GM19035 (cell line): ENCODE measurements around the gene EPB41L1.
"Not testable (repeated sequence)": the region's sequence is repeated elsewhere in the genome, so short reads cannot be mapped to it uniquely, and the experiment has no call there.

Experiments
- ATAC-seq: cut with Tn5 transposase; IDR thresholded peaks from one replicate; pipeline ENCODE4 v1.9.1; 2021; ENCODE audit not compliant: unreplicated experiment

EPB41L1 gene

DNA sequence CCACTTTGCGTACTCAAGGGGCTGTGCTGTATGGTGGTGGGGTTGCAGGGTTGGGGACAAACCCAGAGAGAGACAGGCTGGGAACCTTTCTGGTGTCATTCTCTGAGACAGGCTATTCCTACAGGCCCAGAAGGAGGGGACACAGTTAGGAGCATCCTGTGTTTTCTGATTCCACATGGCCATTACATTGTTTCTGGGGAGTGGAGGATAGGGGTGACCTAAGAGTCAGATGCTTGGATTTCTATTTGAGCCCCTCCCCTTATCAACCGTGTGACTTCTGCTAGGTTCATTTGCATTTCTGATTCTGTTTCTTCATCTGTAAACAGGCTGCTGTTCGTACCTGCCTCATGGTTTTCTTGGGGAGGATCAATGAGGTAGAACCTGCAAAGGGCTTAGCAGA, 29.4 kb upstream of the EPB41L1 start:
- no peak for ATAC-seq

DNA sequence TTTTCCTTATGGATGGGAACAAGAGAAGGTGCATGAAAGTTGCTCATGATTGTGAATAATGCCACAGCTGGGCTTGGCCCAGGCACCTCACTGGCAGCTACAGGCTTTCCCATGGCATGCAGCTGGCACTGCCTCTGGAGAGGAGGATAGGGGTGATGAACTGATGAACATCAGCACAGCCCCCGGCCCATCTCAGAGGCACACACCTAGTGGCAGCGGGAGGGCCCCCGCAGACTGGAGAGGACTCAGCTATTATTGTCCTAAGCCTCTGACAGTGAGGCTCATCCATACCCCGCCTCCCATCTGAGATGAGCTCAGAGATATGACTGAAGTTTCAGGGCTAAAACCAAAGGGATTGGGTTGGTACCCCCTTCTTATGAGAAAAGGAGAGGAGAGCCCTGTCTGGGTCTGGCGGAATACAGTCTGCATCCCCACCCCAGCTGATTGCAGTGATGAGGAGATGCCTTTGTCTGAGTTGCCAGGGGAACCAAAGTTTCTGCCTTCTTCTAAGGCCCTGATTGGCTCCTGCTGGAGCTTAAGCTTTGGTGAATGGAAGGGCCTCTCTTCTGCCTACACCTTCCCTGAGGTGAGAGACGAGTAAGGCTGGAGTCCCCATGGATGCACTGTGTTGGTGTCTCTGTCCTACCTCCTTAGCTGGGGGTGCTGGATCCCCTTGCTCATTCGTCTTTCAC, 27.6 kb upstream of the EPB41L1 start:
- ATAC-seq = no peak

DNA sequence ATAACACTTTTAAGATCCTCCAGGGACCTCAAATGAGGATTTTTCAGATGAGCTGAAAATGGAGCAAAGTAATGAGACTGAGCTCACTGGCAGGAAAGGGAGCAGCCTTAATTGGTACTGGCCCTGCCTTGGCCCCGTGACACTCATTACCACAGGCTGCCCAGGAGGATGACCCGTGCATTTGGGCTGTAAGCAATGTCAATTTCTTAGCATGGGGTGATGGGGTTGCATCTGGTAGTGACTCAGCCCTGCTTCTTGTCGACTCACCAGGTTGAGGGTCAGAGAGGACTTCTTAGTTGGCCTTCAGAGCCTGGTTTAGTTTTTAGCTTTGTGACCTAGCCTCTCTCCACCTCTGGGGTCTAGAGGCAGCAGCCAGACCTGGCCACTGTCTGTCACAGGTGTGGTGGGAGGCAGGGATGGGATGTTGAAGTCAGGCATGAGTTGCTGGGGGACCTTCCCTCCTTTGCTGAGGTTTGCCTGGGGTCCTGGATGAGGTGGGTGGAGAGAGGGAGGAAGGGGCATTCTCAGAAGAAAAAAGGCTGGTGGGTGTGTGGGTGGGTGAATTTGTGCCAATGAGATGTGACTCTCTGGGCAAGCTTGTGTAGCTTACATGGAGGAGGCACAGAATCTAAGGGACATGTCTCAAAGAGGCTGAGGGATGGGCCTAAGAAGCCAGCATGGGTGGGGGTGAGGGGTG, 25.9 kb upstream of the EPB41L1 start:
- no peak for ATAC-seq

DNA sequence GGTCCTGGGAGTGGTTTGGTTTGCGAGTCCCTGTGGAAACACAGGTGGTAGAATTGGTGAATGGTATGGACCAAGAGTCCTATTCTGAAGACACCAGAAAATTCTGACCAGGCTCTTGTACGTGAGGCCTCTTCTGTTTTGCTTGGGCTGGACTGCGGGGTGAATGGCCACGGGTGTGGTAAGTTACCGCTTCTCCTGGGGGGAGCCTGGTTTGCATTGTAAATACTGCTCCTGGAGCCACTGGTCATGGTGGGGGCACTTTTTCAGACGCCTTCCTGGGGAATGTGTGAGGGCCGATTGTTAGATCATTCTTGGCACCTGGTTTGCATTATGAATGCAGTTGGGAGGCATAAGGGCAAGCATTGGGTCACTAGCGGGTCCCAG, 25.4 kb upstream of the EPB41L1 start:
- ATAC-seq = no peak

DNA sequence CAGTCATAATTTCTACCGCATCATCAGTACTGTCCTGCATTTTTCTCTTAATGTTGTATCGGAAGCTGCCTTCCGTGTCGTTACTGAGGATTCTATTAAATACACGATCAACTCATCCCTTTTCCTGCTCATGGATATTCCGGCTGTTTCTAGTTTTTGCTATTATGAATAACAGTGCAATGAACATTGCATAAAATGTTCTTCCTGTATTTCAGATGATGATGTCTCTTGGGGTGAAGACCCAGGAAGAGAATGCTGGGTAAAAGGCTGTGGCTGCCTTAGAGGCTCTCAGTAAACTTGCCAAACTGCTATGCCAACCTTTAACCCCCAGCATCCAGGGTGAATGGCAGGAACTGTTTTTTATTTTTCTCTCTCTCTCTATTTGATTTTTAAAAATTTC, 24.1 kb upstream of the EPB41L1 start:
- ATAC-seq = no peak

DNA sequence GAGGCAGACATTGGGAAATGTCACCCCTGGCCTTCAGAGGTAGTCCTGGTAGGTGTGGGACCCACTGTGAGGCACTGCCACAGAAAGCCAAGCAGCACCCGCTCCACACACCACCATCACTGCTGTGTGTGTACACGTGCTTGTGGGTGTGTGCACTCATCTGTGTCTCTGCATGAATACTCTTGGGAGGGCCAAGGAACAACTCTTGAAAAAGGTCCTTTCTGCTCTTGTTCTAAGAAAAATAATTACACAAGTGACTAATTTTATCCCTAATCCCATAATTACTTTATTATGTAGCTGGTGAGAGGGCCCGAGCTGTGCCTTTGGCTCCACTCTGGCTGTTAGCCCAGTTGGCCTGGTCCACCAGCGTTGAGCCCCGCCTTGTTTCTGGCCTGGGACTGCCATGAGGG, 21.7 kb upstream of the EPB41L1 start:
- ATAC-seq = no peak

DNA sequence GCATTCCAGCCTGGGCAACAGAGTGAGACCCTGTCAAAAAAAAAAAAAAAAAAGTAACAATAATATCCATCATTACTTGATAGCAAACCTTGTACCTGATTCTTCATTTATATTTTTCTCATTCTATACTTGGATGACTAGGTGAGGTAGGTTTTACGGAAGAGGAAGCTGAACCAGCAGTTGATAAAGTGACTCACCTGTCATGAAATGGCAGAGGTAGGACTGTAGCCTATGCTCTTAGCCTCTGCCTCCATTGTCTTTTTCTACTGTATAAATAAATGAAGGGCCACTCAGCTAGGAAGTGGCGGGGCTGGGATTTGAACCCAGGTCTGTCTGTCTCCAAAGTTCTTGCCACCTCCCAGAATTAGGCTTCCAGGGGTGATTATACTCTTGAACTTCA, 20.7 kb upstream of the EPB41L1 start:
- ATAC-seq = no peak

DNA sequence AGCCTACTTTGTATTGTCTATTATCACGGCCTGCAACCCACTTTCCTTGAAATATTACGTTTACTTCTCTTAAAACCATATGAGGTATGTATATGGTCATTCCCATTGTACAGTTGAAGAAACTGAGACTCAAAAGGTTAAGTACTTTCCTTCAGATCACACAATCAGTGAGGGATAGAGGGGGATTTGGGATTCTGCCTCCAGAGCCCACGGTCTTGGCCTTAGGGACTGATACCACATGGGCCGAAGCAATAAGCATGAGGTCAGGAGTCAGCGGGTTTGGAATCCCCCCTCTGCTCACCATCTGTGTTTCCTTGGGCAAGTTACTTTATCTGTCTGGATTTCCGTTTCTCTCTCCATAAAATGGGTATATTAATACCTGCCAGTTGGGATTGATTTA, 19.4 kb upstream of the EPB41L1 start:
- ATAC-seq = no peak

DNA sequence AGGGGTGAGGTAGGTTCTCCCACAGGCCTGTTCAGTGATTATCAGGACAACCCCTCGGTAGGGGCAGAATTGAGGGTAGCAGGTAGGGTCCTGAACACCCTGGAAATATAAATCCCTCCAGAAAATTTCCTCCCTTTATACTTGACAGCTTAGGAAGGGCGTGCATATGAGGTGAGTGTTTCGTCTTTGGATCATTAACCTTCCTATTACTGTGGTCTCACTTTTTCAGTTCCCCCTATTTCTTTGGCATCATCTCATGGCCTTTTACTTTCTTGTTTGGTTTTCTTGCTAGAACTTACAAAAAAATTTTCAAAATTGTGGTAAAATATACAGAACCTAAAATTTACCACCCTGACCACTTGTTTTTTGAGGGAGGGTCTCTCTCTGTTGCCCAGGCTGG, 18.7 kb upstream of the EPB41L1 start:
- ATAC-seq = no peak

DNA sequence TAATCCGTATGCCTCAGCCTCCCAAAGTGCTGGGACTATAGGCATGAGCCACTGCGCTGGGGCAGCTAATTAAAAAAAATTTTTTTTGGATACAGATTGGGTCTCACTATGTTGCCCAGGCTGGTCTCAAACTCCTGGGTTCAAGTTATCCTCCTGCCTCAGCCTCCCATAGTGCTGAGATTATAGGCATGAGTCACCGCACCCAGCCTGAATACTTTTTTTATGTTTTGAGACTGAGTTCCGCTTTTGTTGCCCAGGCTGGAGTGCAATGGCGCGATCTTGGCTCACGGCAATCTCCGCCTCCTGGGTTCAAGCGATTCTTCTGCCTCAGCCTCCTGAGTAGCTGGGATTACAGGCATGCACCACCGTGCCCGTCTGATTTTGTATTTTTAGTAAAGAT, 17.2 kb upstream of the EPB41L1 start:
- ATAC-seq = not testable (repeated sequence)

DNA sequence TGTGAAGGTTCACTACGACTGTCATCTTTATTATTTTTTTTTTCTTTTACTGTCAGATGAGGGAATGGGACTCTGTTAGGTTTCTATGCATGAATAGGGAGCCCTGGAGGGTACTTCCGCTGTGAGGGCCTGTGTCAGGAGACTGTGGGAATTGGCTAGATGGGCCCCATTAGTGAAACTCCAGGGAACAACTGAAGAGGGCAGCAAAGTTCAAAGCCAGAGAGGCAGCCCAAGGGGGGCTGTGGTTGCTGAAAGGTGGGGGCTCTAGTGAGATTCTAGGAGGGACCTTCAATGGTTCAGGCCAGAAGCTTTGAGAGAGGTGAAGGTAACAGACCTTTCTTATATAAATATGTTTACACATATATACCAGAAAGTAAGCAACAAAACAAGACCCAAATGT, 13.2 kb upstream of the EPB41L1 start:
- no peak for ATAC-seq

DNA sequence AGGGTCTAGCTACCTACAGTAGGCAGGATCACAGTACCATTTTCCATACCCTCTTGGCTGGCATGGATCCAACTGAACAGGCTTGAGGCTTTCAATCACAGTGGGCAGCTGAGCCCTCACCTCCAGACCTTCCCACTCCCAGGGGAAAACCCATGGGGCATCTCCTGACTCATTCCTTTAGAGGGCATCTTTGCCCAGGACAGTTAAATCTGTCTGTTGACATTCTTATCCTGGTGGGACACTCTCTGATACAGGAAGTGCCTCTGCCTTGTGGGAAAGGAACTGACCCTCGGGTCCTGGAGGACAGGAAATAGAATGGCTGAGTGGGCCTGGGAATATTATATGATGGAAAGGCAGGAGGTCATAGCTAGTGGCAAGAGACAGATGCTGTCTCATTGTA, 10.2 kb upstream of the EPB41L1 start:
- no peak for ATAC-seq

DNA sequence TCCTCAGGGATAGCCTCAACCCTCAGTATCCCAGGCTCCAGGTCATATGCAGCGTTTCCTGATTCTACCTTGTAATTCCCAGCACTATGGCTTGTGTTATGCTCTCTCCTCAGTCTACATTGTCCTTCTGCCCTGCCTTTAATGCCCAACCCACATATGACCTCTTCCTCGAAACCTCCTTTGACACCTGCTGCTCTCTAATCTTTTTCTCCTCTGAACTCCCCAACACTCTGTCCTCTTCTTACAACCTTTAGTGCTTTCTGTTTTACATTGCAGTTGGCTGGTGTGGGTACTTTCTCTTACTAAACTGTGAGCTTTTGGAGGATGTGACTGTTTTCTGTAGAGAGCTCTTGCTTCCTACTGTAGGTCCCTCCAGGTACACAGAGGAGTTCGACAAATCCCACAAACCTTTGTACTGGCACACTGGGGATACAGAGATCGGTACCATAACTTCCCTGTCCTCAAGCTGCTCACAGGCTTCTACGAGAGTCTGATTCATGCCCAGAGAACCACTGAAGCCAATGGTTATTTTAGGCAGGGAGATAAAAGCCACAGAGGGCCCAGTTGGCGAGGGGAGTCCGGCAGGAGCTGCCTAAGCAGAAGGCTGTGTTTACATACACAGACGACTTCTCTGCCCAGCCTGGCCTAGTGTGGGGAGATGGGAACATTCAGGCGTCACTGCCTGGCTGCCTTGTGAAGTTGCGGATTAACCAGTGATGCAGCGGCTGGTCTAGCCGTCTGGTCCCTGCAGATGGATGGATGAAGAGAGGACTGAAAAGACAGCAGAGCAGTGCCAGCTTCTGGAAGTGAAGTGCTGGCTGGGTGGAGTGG, 8.4 kb upstream of the EPB41L1 start:
- ATAC-seq = no peak

DNA sequence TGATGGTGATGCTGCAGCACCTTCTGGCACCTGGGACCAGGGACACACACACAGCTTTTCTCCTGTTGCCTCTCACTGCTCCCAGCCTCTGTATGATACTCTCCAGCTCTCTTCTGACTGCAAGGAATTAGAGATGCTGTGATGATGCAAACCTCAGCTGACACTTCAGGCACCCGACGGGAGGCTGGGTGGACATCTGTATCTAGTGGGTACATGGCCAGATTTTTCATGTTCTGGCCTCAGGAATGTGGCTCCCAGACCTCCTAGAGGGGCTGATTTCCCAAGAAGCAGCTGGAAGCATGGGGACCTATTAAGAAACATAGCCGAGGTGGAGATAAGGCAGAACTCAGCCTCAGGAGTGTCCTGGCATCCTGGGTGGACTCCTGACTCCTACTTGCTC, 6.8 kb upstream of the EPB41L1 start:
- ATAC-seq = no peak

DNA sequence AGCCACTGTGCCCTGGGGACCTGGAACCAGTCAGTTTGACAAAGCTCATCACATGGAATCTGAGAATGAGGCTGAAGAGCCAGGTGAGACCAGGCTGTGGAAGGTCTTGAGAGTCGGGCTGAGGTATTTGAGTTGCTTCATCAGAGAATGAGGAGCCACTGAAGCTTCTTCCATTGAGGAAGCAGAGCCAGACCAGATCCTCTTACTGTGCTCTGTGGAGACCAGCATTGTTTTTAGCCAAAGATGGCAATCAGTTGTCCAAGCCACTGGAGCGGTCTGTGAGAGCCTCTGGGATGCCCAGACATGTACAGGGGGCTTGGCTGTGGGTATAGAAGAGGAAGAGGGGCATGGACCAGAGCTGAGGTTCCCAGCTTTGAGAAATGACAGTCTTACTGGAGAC, 6.1 kb upstream of the EPB41L1 start:
- no peak for ATAC-seq

DNA sequence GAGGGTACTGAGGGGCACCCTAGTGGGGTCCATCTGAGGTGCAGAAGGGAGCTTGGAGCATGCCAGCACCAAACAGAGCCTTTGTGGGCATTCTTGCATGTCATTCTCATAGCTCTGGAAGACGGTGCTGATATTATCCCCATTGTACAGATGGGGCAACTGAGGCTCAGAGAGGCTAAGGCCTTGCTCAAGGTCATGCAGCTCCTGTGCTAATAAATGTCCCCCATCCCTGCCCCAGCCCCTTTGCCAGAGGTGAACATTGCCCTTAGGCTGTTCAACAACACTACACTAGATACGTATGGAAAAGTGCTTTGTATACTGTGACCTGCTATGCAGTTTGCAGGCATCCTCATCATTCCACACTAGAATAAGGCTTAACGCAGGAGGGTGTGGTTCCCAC, 5.5 kb upstream of the EPB41L1 start:
- no peak for ATAC-seq

DNA sequence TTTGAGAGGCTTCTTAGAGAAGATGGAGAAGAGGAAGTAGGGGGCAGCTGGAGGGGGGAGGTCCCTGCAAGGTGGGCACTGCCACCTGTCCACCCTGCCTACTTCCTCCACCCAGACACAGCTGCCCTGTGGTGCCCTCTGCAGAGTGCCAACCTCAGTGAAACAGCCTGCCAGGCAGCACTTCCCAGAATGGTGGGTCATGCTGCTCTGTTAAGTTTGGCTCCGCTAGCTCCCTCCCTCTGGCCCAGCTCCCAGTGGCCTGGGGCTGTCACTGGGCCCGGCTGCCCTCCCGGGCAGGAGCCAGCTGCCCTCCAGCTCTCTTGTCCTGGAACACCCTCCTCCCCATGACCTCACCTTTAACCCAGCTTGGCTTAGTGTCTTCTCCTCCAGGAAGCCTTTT, 5.1 kb upstream of the EPB41L1 start:
- no peak for ATAC-seq

DNA sequence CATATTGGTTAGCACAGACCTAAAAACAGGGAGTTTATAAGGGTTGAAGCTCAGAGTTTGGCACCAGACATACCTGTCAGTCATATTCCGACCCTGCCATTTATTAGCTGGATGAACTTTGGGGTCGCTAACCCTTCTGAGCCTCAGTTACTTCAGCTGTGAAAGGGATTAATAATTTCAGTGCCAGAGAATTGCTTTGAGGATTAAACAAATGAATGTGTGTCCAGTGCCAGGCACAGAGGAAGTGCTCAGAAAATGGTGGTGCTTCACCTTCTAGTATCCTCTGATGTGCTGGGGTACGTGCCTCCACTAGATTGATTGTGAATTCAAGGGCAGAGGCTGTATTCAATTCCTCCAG, 4.1 kb upstream of the EPB41L1 start:
- ATAC-seq = no peak

DNA sequence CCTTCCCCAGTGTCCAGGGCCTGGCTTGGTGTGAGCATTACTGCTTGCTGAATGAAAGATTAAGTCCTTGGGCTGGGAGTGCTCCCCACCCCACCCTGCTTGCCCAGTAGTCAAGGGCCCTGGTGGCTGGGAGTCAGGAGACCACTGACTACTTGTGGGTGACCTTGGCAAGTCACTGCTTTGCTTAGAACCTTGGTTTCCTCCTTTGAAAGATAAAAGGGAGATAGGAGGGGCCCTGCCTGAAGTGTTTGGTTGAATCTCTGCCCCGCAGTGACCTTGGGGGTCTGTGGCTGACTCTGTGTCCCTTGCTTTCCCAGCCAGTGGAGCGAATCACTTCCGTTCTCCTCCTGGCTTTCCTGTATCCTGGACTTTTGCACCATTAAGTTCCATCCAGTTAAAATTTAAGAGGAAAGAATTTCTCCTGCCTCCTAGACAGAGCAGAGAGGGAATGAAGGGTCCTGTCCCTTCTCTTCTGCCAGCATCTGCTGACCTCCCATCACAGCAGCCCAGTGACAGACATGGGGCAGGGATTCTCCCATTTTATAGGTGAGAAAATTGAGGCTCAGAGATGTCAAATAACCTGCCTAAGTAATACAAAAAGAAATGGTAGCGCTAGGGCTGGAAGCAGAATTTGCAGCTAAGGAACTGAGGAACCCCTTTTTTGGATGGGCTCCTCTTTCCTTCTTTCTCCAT, 3.5 kb upstream of the EPB41L1 start:
- no peak for ATAC-seq

DNA sequence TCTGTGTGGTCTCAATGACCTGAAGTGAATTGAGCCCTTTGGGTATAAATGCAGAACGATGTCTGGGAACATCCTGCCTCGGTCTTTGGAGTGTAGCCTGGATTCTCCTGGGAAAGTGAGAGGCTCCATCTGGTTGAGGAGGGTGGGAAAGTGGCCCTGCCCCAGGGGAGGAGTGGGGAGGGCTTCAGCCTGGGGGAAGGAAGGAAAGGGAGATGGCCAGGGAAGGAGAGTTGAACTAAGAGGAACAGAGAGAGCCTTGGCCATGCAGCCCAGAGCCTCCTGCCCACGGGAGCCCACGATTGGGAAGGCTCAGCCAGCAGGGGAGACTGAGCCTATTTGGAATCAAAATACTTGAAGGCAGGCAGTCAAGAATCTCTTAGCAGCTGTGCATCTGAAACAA, 2.3 kb upstream of the EPB41L1 start:
- ATAC-seq = no peak

DNA sequence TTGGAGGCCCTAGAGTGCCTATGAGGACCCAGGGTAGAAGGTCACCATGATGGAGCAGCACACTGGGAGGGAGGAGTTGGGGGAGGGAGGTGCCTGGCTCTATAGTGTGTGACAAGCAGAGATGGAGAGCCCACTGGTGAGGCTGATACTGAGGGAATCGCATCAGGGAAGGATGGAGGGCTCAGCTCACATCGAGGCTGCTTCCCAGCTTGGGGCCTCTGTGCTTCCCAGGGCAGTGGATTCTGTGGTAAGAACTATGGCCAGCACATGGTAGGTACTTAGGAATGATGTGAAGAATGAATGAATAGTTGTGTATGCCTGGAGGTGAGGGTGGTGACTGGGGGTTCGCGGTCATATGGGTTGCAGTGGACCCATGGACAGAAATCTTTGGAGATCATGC, 1.3 kb upstream of the EPB41L1 start:
- ATAC-seq = no peak
